Measurements from ENCODE around the gene TFEC. TPM values are rescaled to one million over a fixed set of nuclear protein-coding genes. Genes with fewer than 3 reads are reported as not detected.
"Not testable (repeated sequence)": the region's sequence is repeated elsewhere in the genome, so short reads cannot be mapped to it uniquely, and the experiment has no call there.

The TFEC gene
- total RNA-seq, 1 donor from 2014 or later = 39.7 TPM

GRCh38 chr7:116018731-116019130, 11.8 kb downstream of the TFEC start:
- ChIA-PET CTCF (no interaction called here), POLR2A (no interaction called here)
- no peak overlapping the region for H3K27ac Mint-ChIP-seq
- no peak for TF ChIP-seq CTCF (IDR thresholded peaks at IDR 0.05)
- ATAC-seq (ENCODE audit: low read depth) (peak; percentile 34), DNase-seq (no peak)
- no peak overlapping the region for H3K4me3 Mint-ChIP-seq
- no peaks in the 10 kb centered on the region for H3K27me3 Mint-ChIP-seq
- peaks cover 12% of the 10 kb centered on the region for H3K4me1 Mint-ChIP-seq
- no peaks in the 10 kb centered on the region for H3K9me3 Mint-ChIP-seq
- intact Hi-C loops (cut with micrococcal nuclease) = no loop called here
- no peaks in the 10 kb centered on the region for H3K36me3 Mint-ChIP-seq (ENCODE audit: low read depth)

GRCh38 chr7:116013675-116014074, 16.9 kb downstream of the TFEC start:
- ChIA-PET CTCF (no interaction called here), POLR2A (no interaction called here)
- Mint-ChIP-seq H3K4me1 (peaks cover 5% of the 10 kb centered on the region), H3K27me3 (no peaks in the 10 kb centered on the region), H3K36me3 (ENCODE audit: low read depth) (no peaks in the 10 kb centered on the region), H3K9me3 (no peaks in the 10 kb centered on the region), H3K27ac (no peak overlapping the region), H3K4me3 (no peak overlapping the region)
- intact Hi-C loops (cut with micrococcal nuclease) = no loop called here
- DNase-seq (no peak), ATAC-seq (ENCODE audit: low read depth) (no peak)
- no peak for TF ChIP-seq CTCF (IDR thresholded peaks at IDR 0.05)

- intact Hi-C loops (cut with micrococcal nuclease) = no loop called here
- ChIA-PET CTCF (no interaction called here), POLR2A (no interaction called here)
- DNase-seq = no peak
- Mint-ChIP-seq H3K9me3 (peaks cover under 1% of the 10 kb centered on the region), H3K4me1 (no peaks in the 10 kb centered on the region), H3K27me3 (no peaks in the 10 kb centered on the region), H3K36me3 (ENCODE audit: low read depth) (peaks cover 4% of the 10 kb centered on the region), H3K27ac (no peak overlapping the region), H3K4me3 (no peak overlapping the region)
- no peak for ATAC-seq (ENCODE audit: low read depth)
- TF ChIP-seq CTCF (IDR thresholded peaks at IDR 0.05) = no peak
Observed at GRCh38 chr7:116011584-116011983, 19.0 kb downstream of the TFEC start.

- ATAC-seq (ENCODE audit: low read depth); DNase-seq; H3K27me3 Mint-ChIP-seq; H3K4me3 Mint-ChIP-seq; H3K4me1 Mint-ChIP-seq; POLR2A ChIA-PET; H3K27ac Mint-ChIP-seq; CTCF ChIA-PET; intact Hi-C loops (cut with micrococcal nuclease): not testable (repeated sequence)
- Mint-ChIP-seq H3K9me3 (peaks cover 15% of the 10 kb centered on the region), H3K36me3 (ENCODE audit: low read depth) (peaks cover 11% of the 10 kb centered on the region)
Observed at GRCh38 chr7:116004762-116005161, 25.8 kb downstream of the TFEC start.

- ChIA-PET CTCF (no interaction called here), POLR2A (no interaction called here)
- ATAC-seq (ENCODE audit: low read depth) (no peak), DNase-seq (no peak)
- no peaks in the 10 kb centered on the region for H3K4me1 Mint-ChIP-seq
- intact Hi-C loops (cut with micrococcal nuclease) = no loop called here
- TF ChIP-seq CTCF (IDR thresholded peaks at IDR 0.05) = no peak
- no peaks in the 10 kb centered on the region for H3K27me3 Mint-ChIP-seq
- H3K27ac Mint-ChIP-seq = no peak overlapping the region
- H3K36me3 Mint-ChIP-seq (ENCODE audit: low read depth) = no peaks in the 10 kb centered on the region
- H3K9me3 Mint-ChIP-seq = no peaks in the 10 kb centered on the region
- no peak overlapping the region for H3K4me3 Mint-ChIP-seq
Observed at GRCh38 chr7:115997221-115997620, 33.3 kb downstream of the TFEC start.

GRCh38 chr7:115995701-115996100, 34.9 kb downstream of the TFEC start:
- ChIA-PET POLR2A (no interaction called here), CTCF (no interaction called here)
- no peak overlapping the region for H3K27ac Mint-ChIP-seq
- intact Hi-C loops (cut with micrococcal nuclease) = no loop called here
- no peaks in the 10 kb centered on the region for H3K9me3 Mint-ChIP-seq
- H3K27me3 Mint-ChIP-seq = no peaks in the 10 kb centered on the region
- no peak for TF ChIP-seq CTCF (IDR thresholded peaks at IDR 0.05)
- H3K36me3 Mint-ChIP-seq (ENCODE audit: low read depth) = no peaks in the 10 kb centered on the region
- DNase-seq (no peak), ATAC-seq (ENCODE audit: low read depth) (no peak)
- no peak overlapping the region for H3K4me3 Mint-ChIP-seq
- no peaks in the 10 kb centered on the region for H3K4me1 Mint-ChIP-seq
